GM12874 (cell line): ENCODE data around the gene LSAMP.

Experiments
- CTCF ChIP-seq: IDR thresholded peaks from 2 replicates; pipeline ENCODE4 v1.5.1; 2011; ENCODE audit warnings: low read depth, mild to moderate bottlenecking, control low read depth, low read length, moderate library complexity; ENCODE audit not compliant: insufficient read depth

The LSAMP gene

GRCh38 chr3:116470605-116471197 lies 25.4 kb upstream of the LSAMP start:
- TF ChIP-seq CTCF: no peak

GRCh38 chr3:116469546-116469945 lies 24.3 kb upstream of the LSAMP start:
- no peak for TF ChIP-seq CTCF

- TF ChIP-seq CTCF: no peak
Measured at GRCh38 chr3:116464276-116464798, 19.1 kb upstream of the LSAMP start.

GRCh38 chr3:116453666-116454346 lies 8.5 kb upstream of the LSAMP start:
- TF ChIP-seq CTCF: no peak

GRCh38 chr3:116449546-116450350 lies 4.5 kb upstream of the LSAMP start:
- no peak for TF ChIP-seq CTCF

GRCh38 chr3:116445990-116446389 lies 703 bp upstream of the LSAMP start:
- TF ChIP-seq CTCF: no peak

- TF ChIP-seq CTCF: no peak
Measured at GRCh38 chr3:116444819-116445310, 422 bp downstream of the LSAMP start.
